HG02571 (cell line): Measurements from ENCODE around the gene UPF3B.
"Not testable (repeated sequence)": the region's sequence is repeated elsewhere in the genome, so short reads cannot be mapped to it uniquely, and the experiment has no call there.

ENCODE experiments used
- ATAC-seq: cut with Tn5 transposase; IDR thresholded peaks from one replicate; pipeline ENCODE4 v1.9.1; 2021; ENCODE audit warnings: mild to moderate bottlenecking, moderate library complexity; ENCODE audit not compliant: unreplicated experiment

The UPF3B gene

DNA sequence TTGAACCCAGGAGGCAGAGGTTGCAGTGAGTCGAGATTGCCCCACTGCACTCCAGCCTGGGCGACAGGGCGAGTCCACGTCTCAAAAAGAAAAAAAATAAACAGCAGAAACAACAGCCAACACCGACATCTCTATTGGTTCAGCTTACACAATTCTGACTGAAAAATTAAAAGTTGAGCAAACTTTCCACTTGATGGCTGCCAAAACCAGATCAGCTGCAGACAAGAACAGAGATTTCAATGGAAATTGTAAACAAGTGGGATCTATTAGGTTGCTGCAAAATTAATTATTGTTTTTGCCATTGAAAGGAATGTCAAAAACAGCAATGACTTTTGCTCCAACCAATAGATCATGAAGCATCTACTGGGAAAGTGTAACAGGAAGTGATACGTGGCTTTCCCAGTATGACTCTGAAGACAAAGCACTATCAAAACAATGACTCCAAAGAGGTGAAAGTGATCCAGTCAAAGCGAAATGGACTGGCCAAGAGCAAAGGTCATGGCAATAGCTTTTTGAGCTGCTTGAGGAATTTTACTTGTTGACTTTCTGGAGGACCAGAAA lies 26.3 kb downstream of the UPF3B start:
- ATAC-seq: no peak

GRCh38 chrX:119824221-119824620 lies 28.5 kb downstream of the UPF3B start:
- ATAC-seq: not testable (repeated sequence)

- peak; percentile 84 for ATAC-seq
Observed at GRCh38 chrX:119821703-119822102, 31.1 kb downstream of the UPF3B start.

DNA sequence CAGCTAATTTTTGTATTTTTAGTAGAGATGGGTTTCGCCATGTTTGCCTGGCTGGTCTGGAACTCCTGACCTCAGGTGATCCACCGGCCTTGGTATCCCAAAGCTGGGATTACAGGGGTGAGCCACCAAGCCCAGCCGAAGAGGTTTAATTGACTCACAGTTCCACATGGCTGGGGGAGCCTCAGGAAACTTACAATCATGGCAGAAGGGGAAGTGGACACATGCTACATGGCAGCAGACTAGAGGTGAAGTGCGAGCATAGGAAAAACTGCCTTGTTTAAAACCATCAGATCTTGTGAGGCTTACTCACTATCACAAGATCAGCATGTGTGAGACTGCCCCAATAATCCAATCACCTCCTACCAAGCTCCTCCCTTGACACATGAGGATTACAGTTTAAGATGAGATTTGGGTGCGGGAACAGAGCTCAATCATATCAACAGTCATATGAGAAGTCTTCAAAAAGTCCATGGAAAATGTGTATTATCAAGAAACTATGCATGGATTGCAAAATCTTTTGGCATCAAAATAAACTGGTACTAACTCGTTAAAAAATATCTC lies 35.6 kb downstream of the UPF3B start:
- no peak for ATAC-seq

- ATAC-seq: no peak
Observed at GRCh38 chrX:119816300-119816699, 36.5 kb downstream of the UPF3B start.

- ATAC-seq: no peak
Observed at GRCh38 chrX:119809185-119809666, 43.5 kb downstream of the UPF3B start.

- not testable (repeated sequence) for ATAC-seq
Observed at GRCh38 chrX:119808461-119808860, 44.3 kb downstream of the UPF3B start.

DNA sequence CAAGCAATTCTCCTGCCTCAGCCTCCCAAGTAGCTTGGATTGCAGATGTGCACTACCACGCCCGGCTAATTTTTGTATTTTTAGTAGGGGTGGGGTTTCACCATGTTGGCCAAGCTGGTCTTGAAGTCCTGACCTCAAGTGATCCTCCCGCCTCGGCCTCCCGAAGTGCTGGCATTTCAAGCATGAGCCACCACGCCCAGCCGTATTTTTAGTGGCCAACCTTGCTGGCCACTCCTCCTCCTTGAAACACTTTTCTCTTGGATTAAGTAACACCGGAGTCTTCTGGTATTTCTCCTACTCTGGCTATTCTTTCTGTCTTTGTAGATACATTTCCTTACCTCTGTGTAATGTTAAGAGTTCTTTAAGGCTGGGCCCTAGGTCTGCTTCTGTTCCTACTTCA lies 50.2 kb downstream of the UPF3B start:
- no peak for ATAC-seq

GRCh38 chrX:119801253-119802221 lies 51.2 kb downstream of the UPF3B start:
- ATAC-seq: no peak

GRCh38 chrX:119791437-119792231 lies 61.1 kb downstream of the UPF3B start, which contains the start of gene RPL39:
Gene RPL39, minus strand, starts transcription at chrX:119791630. Its CDS starts 54 bp downstream, at chrX:119791576.
- ATAC-seq: peak; percentile 88

GRCh38 chrX:119790977-119791436 lies 61.8 kb downstream of the UPF3B start:
- ATAC-seq: peak; percentile 19

DNA sequence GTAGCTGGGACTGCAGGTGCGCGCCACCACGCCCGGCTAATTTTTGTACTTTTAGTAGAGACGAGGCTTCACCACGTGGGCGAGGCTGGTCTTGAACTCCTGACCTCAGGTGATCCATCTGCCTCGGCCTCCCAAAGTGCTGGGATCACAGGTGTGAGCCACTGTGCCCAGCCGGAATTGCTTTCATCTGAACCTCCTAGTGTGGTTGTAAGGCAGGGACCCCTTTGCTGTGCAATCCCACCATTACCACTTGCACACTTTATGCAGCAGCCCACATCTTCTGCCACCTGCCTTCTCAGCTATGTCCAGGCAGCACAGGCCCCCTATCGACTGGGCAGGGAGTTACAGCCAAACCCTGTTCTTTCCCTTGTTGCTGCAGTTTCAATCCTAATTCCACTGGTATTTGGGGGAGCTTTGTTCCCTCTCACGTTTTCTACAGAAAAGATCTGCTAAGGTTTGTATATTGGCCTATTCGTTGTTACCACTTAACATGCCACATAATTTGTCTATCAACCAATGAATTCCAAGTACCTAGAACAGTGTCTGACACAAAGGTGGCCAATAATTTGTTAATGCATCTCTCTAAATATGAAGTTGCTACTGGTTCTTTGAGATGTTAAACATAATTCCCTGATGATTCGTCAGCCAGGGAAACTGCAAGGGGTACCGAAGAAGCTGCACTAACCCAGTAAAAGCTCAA lies 67.9 kb downstream of the UPF3B start:
- no peak for ATAC-seq
